Measurements from ENCODE around the gene MYO18B. TPM values are rescaled to one million over a fixed set of nuclear protein-coding genes. Genes with fewer than 3 reads are reported as not detected.

The MYO18B gene
- total and polyA plus RNA-seq, 2 of the 4 experiments (the other 2 are of a cell fraction): under 0.01 TPM; not detected in 1

DNA sequence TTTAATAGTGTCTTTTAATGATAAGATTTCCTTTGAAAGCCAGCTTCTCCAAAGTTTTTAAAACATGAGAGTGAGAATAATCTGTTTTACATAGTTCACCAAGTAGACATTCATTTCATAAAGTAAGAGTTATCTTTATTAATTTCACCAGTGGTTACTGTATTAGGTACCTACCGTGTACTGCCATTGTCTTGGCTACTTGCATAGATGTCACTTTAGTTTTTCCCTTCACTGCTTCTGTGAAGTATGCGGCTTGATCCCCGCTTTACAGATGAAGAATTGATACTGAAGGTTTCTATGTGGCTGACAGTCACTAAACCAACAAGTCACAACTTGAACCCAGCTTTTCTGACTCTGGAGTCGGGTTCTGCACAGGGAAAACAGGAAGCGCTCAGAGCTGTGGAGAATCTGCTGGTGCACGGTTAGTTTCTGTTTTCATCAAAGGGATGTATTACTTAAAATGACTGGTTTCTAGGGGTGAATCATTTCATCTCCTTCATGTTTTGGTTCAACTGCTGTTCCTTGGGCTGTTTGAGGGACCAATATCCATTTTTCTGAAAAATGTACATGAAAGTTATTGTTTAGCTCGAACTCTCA, 39.3 kb upstream of the MYO18B start:
- no peaks in the 10 kb centered on the region for H3K27me3 ChIP-seq (ENCODE audit: control insufficient read depth, insufficient read depth, low read length)
- no peak overlapping the region for H3K27ac ChIP-seq (ENCODE audit: insufficient read depth, low read length)
- no peak overlapping the region for H3K9ac ChIP-seq (ENCODE audit: low read depth, low read length)
- WGBS, 2 experiments (ENCODE audit: extremely low coverage in 2 of 2, insufficient read length in 1 of 2): no CpG with 5 or more reads among the region's 7 CpGs
- CTCF ChIA-PET: interaction anchor here (0.6 kb wide), 1 partner anchor 240 kb away, joined by 3 read pairs; no protein-coding TSS in a partner anchor
- H4K5ac ChIP-seq (ENCODE audit: low read depth, low read length): no peak overlapping the region
- POLR2A ChIA-PET (ENCODE audit: unreplicated experiment): no interaction called here
- H2BK5ac ChIP-seq (ENCODE audit: low read depth, low read length, poor library complexity, severe bottlenecking): no peak overlapping the region
- in situ Hi-C loops (cut with MboI; ENCODE audit: low sequenced_read_pairs): loop anchor here (5.0 kb wide), 1 partner anchor 235 kb away; no protein-coding TSS in a partner anchor
- no peak overlapping the region for H3K4me2 ChIP-seq (ENCODE audit: low read depth, low read length)
- no peak overlapping the region for H3K56ac ChIP-seq (ENCODE audit: extremely low read depth, insufficient read depth, low read length)
- no peak overlapping the region for H2AFZ ChIP-seq (replicated peaks; ENCODE audit: low read length, poor library complexity)
- dilution Hi-C loops (cut with HindIII; ENCODE audit: low sequenced_read_pairs, unreplicated experiment): no loop called here
- H4K20me1 ChIP-seq (ENCODE audit: insufficient read depth, low read length): no peaks in the 10 kb centered on the region
- H3K9me3 ChIP-seq (ENCODE audit: control insufficient read depth, insufficient read depth, low read length): no peaks in the 10 kb centered on the region
- no peak overlapping the region for H4K8ac ChIP-seq (ENCODE audit: low read depth in 2 of 2, low read length in 2 of 2)
- no peak overlapping the region for H3K14ac ChIP-seq (replicated peaks; ENCODE audit: low read depth, low read length)
- no peak overlapping the region for H3K4ac ChIP-seq (ENCODE audit: low read depth, low read length)
- no peak overlapping the region for H3K4me3 ChIP-seq (ENCODE audit: insufficient read depth, low read depth, low read length)
- H3K18ac ChIP-seq (ENCODE audit: low read depth, low read length): no peak overlapping the region
- H3K23ac ChIP-seq (ENCODE audit: low read depth, low read length): no peak overlapping the region
- ATAC-seq (ENCODE audit: low read depth) (no peak), DNase-seq (no peak)
- no peak overlapping the region for H2BK15ac ChIP-seq (ENCODE audit: low read depth, low read length)
- H3K9me1 ChIP-seq (ENCODE audit: insufficient read depth, low read length): no peaks in the 10 kb centered on the region
- intact Hi-C loops (cut with micrococcal nuclease): loop anchor here (1.0 to 5.0 kb wide), 4 partner anchors 240 to 500 kb away; no protein-coding TSS in a partner anchor
- H2AK5ac ChIP-seq (ENCODE audit: low read depth, low read length): no peak overlapping the region
- H3K4me1 ChIP-seq (ENCODE audit: control insufficient read depth, insufficient read depth, low read length): no peaks in the 10 kb centered on the region
- H2BK20ac ChIP-seq (ENCODE audit: low read depth, low read length): no peak overlapping the region
- no peaks in the 10 kb centered on the region for H3K36me3 ChIP-seq (ENCODE audit: control insufficient read depth, insufficient read depth, low read length)
- BruUV-seq (replicated peaks): no TSS peak
- H3K79me1 ChIP-seq (ENCODE audit: low read depth in 1 of 2, low read length in 2 of 2): no peaks in the 10 kb centered on the region
- no peak overlapping the region for H2AK9ac ChIP-seq (replicated peaks; ENCODE audit: low read depth, low read length, poor library complexity)
- H4K91ac ChIP-seq (ENCODE audit: insufficient read depth, low read depth, low read length): no peak overlapping the region
- H2BK120ac ChIP-seq (ENCODE audit: low read depth, low read length): no peak overlapping the region
- TF ChIP-seq RAD21 (IDR thresholded peaks at IDR 0.05; ENCODE audit: low read length) (no peak), CEBPB (IDR thresholded peaks at IDR 0.05; ENCODE audit: low read depth, low read length) (no peak), RFX5 (IDR thresholded peaks at IDR 0.05; ENCODE audit: low read depth, low read length) (no peak), BHLHE40 (IDR thresholded peaks at IDR 0.05; ENCODE audit: low read depth, low read length) (no peak), RCOR1 (IDR thresholded peaks at IDR 0.05; ENCODE audit: insufficient replicate concordance, low read length) (no peak), MAZ (IDR thresholded peaks at IDR 0.05; ENCODE audit: borderline replicate concordance, low read depth, low read length) (no peak), FOS (IDR thresholded peaks at IDR 0.05; ENCODE audit: low read depth, low read length) (no peak), POLR2A (IDR thresholded peaks at IDR 0.05; ENCODE audit: low read depth, low read length) (no peak), MXI1 (IDR thresholded peaks at IDR 0.05; ENCODE audit: borderline replicate concordance, low read depth, low read length) (no peak), CHD1 (IDR thresholded peaks at IDR 0.05; ENCODE audit: low read depth, low read length) (no peak)
- TF ChIP-seq, protein P1, sequence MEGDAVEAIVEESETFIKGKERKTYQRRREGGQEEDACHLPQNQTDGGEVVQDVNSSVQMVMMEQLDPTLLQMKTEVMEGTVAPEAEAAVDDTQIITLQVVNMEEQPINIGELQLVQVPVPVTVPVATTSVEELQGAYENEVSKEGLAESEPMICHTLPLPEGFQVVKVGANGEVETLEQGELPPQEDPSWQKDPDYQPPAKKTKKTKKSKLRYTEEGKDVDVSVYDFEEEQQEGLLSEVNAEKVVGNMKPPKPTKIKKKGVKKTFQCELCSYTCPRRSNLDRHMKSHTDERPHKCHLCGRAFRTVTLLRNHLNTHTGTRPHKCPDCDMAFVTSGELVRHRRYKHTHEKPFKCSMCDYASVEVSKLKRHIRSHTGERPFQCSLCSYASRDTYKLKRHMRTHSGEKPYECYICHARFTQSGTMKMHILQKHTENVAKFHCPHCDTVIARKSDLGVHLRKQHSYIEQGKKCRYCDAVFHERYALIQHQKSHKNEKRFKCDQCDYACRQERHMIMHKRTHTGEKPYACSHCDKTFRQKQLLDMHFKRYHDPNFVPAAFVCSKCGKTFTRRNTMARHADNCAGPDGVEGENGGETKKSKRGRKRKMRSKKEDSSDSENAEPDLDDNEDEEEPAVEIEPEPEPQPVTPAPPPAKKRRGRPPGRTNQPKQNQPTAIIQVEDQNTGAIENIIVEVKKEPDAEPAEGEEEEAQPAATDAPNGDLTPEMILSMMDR (conservative IDR thresholded peaks at IDR 0.05; ENCODE audit: low read depth, low read length): no peak
- TF ChIP-seq, protein P2, sequence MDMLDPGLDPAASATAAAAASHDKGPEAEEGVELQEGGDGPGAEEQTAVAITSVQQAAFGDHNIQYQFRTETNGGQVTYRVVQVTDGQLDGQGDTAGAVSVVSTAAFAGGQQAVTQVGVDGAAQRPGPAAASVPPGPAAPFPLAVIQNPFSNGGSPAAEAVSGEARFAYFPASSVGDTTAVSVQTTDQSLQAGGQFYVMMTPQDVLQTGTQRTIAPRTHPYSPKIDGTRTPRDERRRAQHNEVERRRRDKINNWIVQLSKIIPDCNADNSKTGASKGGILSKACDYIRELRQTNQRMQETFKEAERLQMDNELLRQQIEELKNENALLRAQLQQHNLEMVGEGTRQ (IDR thresholded peaks at IDR 0.05; ENCODE audit: low read depth, low read length): no peak
- TF ChIP-seq, protein P3, sequence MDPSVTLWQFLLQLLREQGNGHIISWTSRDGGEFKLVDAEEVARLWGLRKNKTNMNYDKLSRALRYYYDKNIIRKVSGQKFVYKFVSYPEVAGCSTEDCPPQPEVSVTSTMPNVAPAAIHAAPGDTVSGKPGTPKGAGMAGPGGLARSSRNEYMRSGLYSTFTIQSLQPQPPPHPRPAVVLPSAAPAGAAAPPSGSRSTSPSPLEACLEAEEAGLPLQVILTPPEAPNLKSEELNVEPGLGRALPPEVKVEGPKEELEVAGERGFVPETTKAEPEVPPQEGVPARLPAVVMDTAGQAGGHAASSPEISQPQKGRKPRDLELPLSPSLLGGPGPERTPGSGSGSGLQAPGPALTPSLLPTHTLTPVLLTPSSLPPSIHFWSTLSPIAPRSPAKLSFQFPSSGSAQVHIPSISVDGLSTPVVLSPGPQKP (IDR thresholded peaks at IDR 0.05; ENCODE audit: borderline replicate concordance, low read depth, low read length): no peak
